Activated T-cell treated with anti-CD3 and anti-CD28 coated beads, Interleukin-2, amount 50 U/mL, for 24 hours (primary cell): Measurements from ENCODE around the gene VAMP8.
"Not testable (repeated sequence)": the region's sequence is repeated elsewhere in the genome, so short reads cannot be mapped to it uniquely, and the experiment has no call there.

Experiments used
- DNase-seq: peaks from one replicate; pipeline ENCODE4 v3.0.0-alpha.2; 2020
- H3K27ac Mint-ChIP-seq: 2 replicates; pipeline ENCODE4 v1.8.0; 2020; ENCODE audit warnings: mild to moderate bottlenecking, mixed read lengths
- H3K27me3 Mint-ChIP-seq: 2 replicates; pipeline ENCODE4 v1.8.0; 2020; ENCODE audit warnings: mixed read lengths
- H3K36me3 Mint-ChIP-seq: 2 replicates; pipeline ENCODE4 v1.8.0; 2020; ENCODE audit warnings: low read depth, mixed read lengths
- H3K4me1 Mint-ChIP-seq: 2 replicates; pipeline ENCODE4 v1.8.0; 2020; ENCODE audit warnings: low read depth, mixed read lengths
- H3K4me3 Mint-ChIP-seq: 2 replicates; pipeline ENCODE4 v1.8.0; 2020; ENCODE audit warnings: mild to moderate bottlenecking, moderate library complexity, mixed read lengths
- H3K9me3 Mint-ChIP-seq: 2 replicates; pipeline ENCODE4 v1.8.0; 2020; ENCODE audit warnings: mixed read lengths

Gene VAMP8

DNA sequence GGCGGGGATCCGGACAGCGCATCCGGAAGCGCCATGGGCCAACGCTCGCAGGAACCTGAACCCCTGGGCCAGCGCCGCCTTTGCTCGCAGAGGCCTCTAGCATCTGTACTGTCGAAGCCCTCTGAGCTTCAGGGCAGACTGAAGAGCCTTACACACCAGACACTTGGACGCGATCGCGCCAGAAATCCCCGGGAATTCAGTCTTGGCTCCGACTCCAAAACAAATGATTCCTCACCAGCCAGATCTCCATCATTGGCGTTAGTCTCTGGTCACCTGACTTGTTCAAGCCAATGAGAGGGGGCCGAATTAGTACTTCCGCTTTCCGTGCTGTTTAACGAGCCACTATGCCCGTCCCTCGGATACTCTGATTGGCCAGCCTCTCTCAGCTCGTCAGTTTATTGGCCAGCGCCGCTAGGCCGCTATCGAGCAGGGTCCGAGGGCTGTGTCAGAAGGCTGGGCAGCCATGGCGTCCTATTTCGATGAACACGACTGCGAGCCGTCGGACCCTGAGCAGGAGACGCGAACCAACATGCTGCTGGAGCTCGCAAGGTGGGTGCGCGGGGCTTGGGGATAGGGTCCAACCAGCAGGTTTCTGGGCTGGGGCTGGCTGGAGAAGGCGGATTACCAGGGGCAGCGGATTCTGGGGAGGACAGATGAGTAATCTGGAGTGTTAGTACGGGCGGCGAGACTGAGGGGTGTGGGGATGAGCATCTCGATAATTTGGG is 18.1 kb downstream of the VAMP8 start, which contains the start of gene RNF181:
RNF181 (plus strand) TSS at position 445 of the 725 bp plus-strand sequence; CDS start at position 464, 19 bp downstream.
- peaks cover 52% of the 10 kb centered on the region for H3K36me3 Mint-ChIP-seq
- H3K4me1 Mint-ChIP-seq, result peaks cover 40% of the 10 kb centered on the region
- peak within 1 kb of the TSS; percentile 95 for H3K4me3 Mint-ChIP-seq
- H3K27me3 Mint-ChIP-seq, result no peaks in the 10 kb centered on the region
- DNase-seq, result peak; percentile 87
- H3K27ac Mint-ChIP-seq, result peak within 1 kb of the TSS; percentile 96
- H3K9me3 Mint-ChIP-seq, result no peaks in the 10 kb centered on the region

DNA sequence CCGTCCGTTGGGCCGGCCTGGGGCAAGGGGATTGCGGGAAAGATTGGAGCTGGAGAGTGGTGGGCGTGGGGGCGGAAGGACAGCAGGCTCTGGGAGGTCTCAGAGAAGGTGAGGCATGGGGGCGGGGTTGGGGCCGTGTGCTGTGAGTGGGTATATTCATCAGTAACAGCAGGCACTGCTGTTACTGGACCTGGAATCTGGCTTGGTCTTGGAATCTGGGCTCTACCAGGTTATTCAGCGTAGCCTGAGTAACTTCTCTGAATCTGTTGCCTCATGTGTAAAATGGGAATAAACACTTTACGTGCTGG is 18.6 kb downstream of the VAMP8 start:
- DNase-seq, result peak; percentile 54
- peaks cover 52% of the 10 kb centered on the region for H3K36me3 Mint-ChIP-seq
- H3K9me3 Mint-ChIP-seq, result no peaks in the 10 kb centered on the region
- peaks cover 40% of the 10 kb centered on the region for H3K4me1 Mint-ChIP-seq
- peak overlapping the region; percentile 95 for H3K4me3 Mint-ChIP-seq
- no peaks in the 10 kb centered on the region for H3K27me3 Mint-ChIP-seq
- H3K27ac Mint-ChIP-seq, result peak overlapping the region; percentile 96

- Mint-ChIP-seq H3K27ac (peak overlapping the region; percentile 96), H3K27me3 (no peaks in the 10 kb centered on the region), H3K4me1 (peaks cover 42% of the 10 kb centered on the region), H3K36me3 (peaks cover 52% of the 10 kb centered on the region), H3K4me3 (peak overlapping the region; percentile 95), H3K9me3 (no peaks in the 10 kb centered on the region)
- no peak for DNase-seq
Measured at GRCh38 chr2:85596486-85597143, 19.2 kb downstream of the VAMP8 start.

- Mint-ChIP-seq H3K9me3 (no peaks in the 10 kb centered on the region), H3K36me3 (peaks cover 52% of the 10 kb centered on the region), H3K27ac (peak overlapping the region; percentile 96), H3K4me1 (peaks cover 47% of the 10 kb centered on the region), H3K4me3 (peak overlapping the region; percentile 95), H3K27me3 (no peaks in the 10 kb centered on the region)
- no peak for DNase-seq
Measured at GRCh38 chr2:85597241-85597640, 19.9 kb downstream of the VAMP8 start.

DNA sequence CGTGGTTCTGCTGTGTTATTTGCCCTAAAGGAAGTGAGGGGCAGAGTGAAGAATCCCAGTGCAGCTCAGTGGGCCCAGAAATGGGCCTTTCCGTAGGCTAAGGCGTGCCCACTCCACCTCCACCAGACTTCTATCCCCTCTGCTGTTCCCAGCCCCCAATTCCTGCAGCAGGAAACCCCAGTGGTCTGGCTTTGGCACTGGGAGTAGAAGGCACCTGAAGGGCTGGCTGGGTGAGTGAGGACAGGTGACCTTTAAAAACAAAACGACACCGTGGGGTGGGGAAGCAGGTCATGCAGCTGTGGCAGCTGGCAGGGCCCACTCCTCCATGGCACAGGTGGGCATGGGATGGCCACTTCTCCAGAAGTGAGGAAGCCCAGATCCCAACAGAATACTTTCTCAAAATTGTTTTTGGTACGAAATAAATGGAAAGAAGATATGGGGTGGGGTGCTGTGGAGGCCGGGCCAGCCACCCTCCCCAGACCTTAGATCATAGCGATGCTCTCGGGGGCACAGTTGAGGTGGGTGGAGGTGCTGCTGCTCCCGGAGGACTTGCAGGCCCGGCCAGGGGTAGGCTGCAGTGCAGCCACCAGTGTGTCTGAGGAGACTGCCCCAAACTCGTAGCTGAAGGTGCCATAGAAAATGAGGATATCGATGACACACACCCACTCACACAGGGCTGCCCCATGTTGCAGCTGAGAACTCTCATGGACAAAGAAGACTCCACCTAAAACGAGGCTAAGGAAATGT is 21.4 kb downstream of the VAMP8 start:
- H3K36me3 Mint-ChIP-seq, result peaks cover 58% of the 10 kb centered on the region
- H3K4me1 Mint-ChIP-seq, result peaks cover 50% of the 10 kb centered on the region
- no peaks in the 10 kb centered on the region for H3K27me3 Mint-ChIP-seq
- no peaks in the 10 kb centered on the region for H3K9me3 Mint-ChIP-seq
- no peak for DNase-seq
- H3K27ac Mint-ChIP-seq, result peak overlapping the region; percentile 74
- no peak overlapping the region for H3K4me3 Mint-ChIP-seq

DNA sequence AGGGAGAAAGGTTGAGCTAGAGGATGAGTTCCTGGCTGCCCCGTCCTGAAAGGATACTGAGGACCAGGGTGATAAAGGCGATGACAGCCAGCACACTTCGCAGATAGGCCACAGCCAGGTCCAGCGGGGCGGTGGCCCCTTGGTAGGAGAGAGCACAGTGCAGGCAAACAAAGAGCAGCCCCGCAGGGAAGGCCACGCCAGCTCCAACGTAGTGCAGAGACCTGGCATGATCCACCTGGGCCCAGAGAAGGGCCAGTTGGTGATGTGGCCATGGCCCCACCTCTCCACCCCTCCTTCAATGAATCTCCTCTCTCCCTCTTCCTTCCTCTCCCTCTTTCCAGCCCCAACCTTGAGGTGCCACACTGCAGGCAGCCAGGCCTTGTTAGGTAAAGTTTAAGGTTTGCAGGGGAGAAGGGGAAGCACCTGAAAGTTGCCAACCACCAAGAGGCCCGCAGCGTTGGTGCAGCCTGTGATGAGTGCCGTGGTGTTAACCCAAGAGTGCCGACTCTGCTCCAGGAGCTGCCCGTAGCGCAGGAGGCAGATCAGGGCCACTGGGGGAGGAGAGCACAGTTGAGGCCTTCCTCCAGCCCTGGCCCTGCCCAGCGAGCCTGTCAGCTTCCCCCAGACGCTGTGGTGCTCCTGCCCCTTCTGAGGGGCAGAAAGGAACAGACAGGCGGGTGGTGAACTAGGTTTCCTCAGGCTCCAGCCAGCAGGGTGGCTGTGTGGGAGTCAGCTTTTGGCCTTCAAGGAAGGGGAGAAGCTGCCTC is 22.3 kb downstream of the VAMP8 start:
- H3K9me3 Mint-ChIP-seq, result no peaks in the 10 kb centered on the region
- H3K4me1 Mint-ChIP-seq, result peaks cover 49% of the 10 kb centered on the region
- no peak overlapping the region for H3K4me3 Mint-ChIP-seq
- no peak for DNase-seq
- peaks cover 59% of the 10 kb centered on the region for H3K36me3 Mint-ChIP-seq
- peak overlapping the region; percentile 74 for H3K27ac Mint-ChIP-seq
- H3K27me3 Mint-ChIP-seq, result no peaks in the 10 kb centered on the region

DNA sequence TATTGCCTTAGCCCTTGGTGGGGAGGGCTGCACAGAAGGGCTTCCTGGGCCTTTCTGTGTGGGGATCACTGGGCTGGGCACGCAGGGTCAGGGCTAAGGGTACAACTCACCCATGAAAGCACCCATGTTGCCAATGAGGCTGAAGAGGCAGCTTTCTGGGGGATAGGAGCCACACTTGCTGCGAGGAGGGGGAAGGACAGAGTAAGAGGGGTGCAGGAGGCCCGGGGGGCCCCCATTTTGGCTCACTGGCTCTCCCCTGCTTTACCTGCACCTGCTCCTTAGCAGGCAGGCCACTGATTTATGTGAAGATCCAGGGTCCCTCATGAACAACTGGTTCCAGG is 22.8 kb downstream of the VAMP8 start:
- no peak for DNase-seq
- Mint-ChIP-seq H3K36me3 (peaks cover 57% of the 10 kb centered on the region), H3K9me3 (no peaks in the 10 kb centered on the region), H3K27ac (peak overlapping the region; percentile 69), H3K27me3 (no peaks in the 10 kb centered on the region), H3K4me3 (no peak overlapping the region), H3K4me1 (peaks cover 50% of the 10 kb centered on the region)

GRCh38 chr2:85600951-85601770 is 23.8 kb downstream of the VAMP8 start:
- no peaks in the 10 kb centered on the region for H3K9me3 Mint-ChIP-seq
- DNase-seq, result no peak
- H3K27me3 Mint-ChIP-seq, result no peaks in the 10 kb centered on the region
- peaks cover 54% of the 10 kb centered on the region for H3K4me1 Mint-ChIP-seq
- peaks cover 56% of the 10 kb centered on the region for H3K36me3 Mint-ChIP-seq
- H3K4me3 Mint-ChIP-seq, result peak overlapping the region; percentile 78
- peak overlapping the region; percentile 83 for H3K27ac Mint-ChIP-seq

GRCh38 chr2:85601771-85602475 is 24.5 kb downstream of the VAMP8 start:
- no peaks in the 10 kb centered on the region for H3K27me3 Mint-ChIP-seq
- peaks cover 47% of the 10 kb centered on the region for H3K4me1 Mint-ChIP-seq
- peak overlapping the region; percentile 78 for H3K4me3 Mint-ChIP-seq
- peaks cover 55% of the 10 kb centered on the region for H3K36me3 Mint-ChIP-seq
- H3K27ac Mint-ChIP-seq, result peak overlapping the region; percentile 83
- no peaks in the 10 kb centered on the region for H3K9me3 Mint-ChIP-seq
- no peak for DNase-seq

DNA sequence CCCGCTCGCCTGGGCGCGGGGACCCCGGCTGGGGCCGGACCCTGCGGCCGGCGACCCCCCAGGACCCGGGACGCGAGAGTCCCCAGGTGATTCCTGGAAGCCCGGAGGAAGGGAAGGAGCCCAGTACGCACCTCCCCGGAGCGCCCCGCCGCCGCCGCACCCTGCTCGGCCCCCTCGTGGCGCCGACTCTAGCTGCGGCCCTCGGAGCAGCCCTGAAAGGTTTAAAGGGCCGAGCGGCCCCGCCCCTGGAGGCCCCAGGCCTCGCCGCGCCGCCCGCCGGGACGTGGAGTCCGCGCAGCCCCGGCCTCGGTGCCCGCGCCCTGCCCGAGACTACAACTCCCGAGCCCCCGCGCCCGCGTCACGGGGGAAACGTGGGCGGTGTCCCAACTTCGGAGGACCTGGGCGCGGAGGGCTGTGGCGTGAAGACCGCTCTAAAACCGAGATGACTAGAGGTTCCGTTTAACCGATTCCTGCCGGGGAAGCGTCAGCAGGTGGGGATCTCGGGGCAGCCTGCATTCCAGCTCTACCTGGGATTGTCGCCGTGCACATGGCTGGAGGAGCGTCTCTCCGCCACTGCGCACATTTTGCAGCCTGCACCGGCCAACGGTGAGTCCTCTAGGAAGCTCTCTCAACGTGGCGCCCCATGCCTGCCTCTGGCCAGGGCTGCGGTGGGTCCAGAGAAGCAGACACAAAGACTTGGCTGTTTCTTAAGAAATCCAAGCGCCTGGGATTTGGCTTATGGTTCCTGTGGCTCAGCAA is 25.3 kb downstream of the VAMP8 start, which contains the start of gene TMEM150A:
TMEM150A (minus strand) TSS at position 223 of the 759 bp plus-strand sequence. CDS start 750 bp downstream, outside the sequence.
- Mint-ChIP-seq H3K9me3 (no peaks in the 10 kb centered on the region), H3K36me3 (peaks cover 53% of the 10 kb centered on the region), H3K27me3 (no peaks in the 10 kb centered on the region), H3K4me1 (peaks cover 44% of the 10 kb centered on the region), H3K4me3 (peak within 1 kb of the TSS; percentile 86), H3K27ac (peak within 1 kb of the TSS; percentile 83)
- peak; percentile 94 for DNase-seq

DNA sequence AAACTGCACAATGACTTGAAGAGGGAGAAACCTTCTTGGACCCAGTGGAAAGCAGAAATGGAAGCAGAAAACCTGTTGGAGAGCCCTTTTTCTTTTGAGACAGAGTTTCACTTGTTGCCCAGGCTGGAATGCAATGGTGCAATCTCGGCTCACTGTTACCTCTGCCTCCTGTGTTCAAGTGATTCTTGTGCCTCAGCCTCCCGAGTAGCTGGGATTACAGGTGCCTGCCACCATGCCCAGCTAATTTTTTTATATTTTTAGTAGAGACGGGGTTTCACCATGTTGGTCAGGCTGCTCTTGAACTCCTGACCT is 26.7 kb downstream of the VAMP8 start:
- Mint-ChIP-seq H3K36me3 (peaks cover 56% of the 10 kb centered on the region), H3K4me3 (peak overlapping the region; percentile 86), H3K27ac (peak overlapping the region; percentile 63), H3K4me1 (peaks cover 53% of the 10 kb centered on the region)
- H3K27me3 Mint-ChIP-seq, DNase-seq, H3K9me3 Mint-ChIP-seq: not testable (repeated sequence)

GRCh38 chr2:85604568-85605339 is 27.4 kb downstream of the VAMP8 start:
- H3K27ac Mint-ChIP-seq, result peak overlapping the region; percentile 38
- H3K36me3 Mint-ChIP-seq, result peaks cover 54% of the 10 kb centered on the region
- peaks cover 53% of the 10 kb centered on the region for H3K4me1 Mint-ChIP-seq
- no peaks in the 10 kb centered on the region for H3K9me3 Mint-ChIP-seq
- peak overlapping the region; percentile 86 for H3K4me3 Mint-ChIP-seq
- no peak for DNase-seq
- H3K27me3 Mint-ChIP-seq, result no peaks in the 10 kb centered on the region
